Suprapubic skin (tissue), 4 donors: ENCODE data around the gene SFXN5.

Experiments
- EP300 ChIP-seq: sonication (generic); formaldehyde crosslinking; IDR thresholded peaks from one replicate; pipeline ENCODE4 v1.6.1; 2017; ENCODE audit warnings: antibody characterized with exemption
- POLR2A ChIP-seq, 2 donors: fragments of 450-650 bp; IDR thresholded peaks; one replicate each; pipeline ENCODE4 v1.6.1; 2017; ENCODE audit warnings: antibody characterized with exemption in 2 of 2, mild to moderate bottlenecking in 2 of 2, moderate library complexity in 2 of 2
- POLR2AphosphoS5 ChIP-seq, 3 donors: sonication (generic); formaldehyde crosslinking; IDR thresholded peaks; one replicate each; pipeline ENCODE4 v1.6.1; 2017; ENCODE audit warnings: antibody characterized with exemption in 3 of 3
- TF ChIP-seq, protein P1 (sequence below), 2 donors: fragments of 200-600 bp in 1 of 2; fragments of 450-650 bp in 1 of 2; sonication (generic) in 1 of 2; IDR thresholded peaks; one replicate each; pipeline ENCODE4 v1.5.1; 2016 to 2019; ENCODE audit warnings: antibody characterized with exemption in 2 of 2, mild to moderate bottlenecking in 1 of 2, moderate library complexity in 1 of 2

- TF ChIP-seq POLR2AphosphoS5 (IDR thresholded peaks at IDR 0.05) (no peak), POLR2A (IDR thresholded peaks at IDR 0.05) (no peak), EP300 (no peak)
- TF ChIP-seq, protein P1, sequence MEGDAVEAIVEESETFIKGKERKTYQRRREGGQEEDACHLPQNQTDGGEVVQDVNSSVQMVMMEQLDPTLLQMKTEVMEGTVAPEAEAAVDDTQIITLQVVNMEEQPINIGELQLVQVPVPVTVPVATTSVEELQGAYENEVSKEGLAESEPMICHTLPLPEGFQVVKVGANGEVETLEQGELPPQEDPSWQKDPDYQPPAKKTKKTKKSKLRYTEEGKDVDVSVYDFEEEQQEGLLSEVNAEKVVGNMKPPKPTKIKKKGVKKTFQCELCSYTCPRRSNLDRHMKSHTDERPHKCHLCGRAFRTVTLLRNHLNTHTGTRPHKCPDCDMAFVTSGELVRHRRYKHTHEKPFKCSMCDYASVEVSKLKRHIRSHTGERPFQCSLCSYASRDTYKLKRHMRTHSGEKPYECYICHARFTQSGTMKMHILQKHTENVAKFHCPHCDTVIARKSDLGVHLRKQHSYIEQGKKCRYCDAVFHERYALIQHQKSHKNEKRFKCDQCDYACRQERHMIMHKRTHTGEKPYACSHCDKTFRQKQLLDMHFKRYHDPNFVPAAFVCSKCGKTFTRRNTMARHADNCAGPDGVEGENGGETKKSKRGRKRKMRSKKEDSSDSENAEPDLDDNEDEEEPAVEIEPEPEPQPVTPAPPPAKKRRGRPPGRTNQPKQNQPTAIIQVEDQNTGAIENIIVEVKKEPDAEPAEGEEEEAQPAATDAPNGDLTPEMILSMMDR (IDR thresholded peaks at IDR 0.05) = no peak
Observed at GRCh38 chr2:72998234-72998651, 73.3 kb downstream of the SFXN5 start.
